GM12878 (cell line): ENCODE data around the gene CNNM3. TPM values are rescaled to one million over a fixed set of nuclear protein-coding genes. Genes with fewer than 3 reads are reported as not detected.
A peak's percentile ranks its signal among the peaks of the same experiment; 100 is the strongest.

Source experiments
- ATAC-seq: fragments of 200-7000 bp; cut with Tn5 transposase; 3 replicates; pipeline ENCODE4 v1.9.1; 2020; ENCODE audit warnings: mild to moderate bottlenecking, moderate library complexity
- BruUV-seq: library from RNA; stranded (reverse); fragments of 400-500 nt; replicated peaks from 2 replicates; lab custom pipeline; 2021; lab: Mats Ljungman, UMichigan
- CTCF ChIA-PET: fragments of 300-600 bp; sonication (Branson Sonifier 250); formaldehyde crosslinking; extraction: SDS; loops from one replicate; lab custom pipeline; 2021; ENCODE audit warnings: inconsistent platforms; lab: Yijun Ruan, JAX
- POLR2A ChIA-PET: fragments of 350-600 bp; formaldehyde crosslinking; extraction: SDS; loops from one replicate; lab custom pipeline; 2021; ENCODE audit warnings: inconsistent platforms; lab: Charles Lee
- RAD21 ChIA-PET: fragments of 300-600 bp; sonication (Branson Sonifier 250); formaldehyde crosslinking; loops from one replicate; lab custom pipeline; 2023; ENCODE audit warnings: antibody characterized with exemption; ENCODE audit not compliant: unreplicated experiment; lab: Charles Lee
- SMC1A ChIA-PET: fragments of 300-600 bp; sonication (Branson Sonifier 250); formaldehyde crosslinking; loops from one replicate; lab custom pipeline; 2023; ENCODE audit not compliant: unreplicated experiment, uncharacterized antibody; lab: Charles Lee
- DNase-seq: peaks from one replicate; pipeline ENCODE4 v3.0.0-alpha.2; 2011; ENCODE audit warnings: low read depth, low spot score
- FAIRE-seq: peaks from 3 replicates; lab custom pipeline; 2011; peaks lifted over from hg19 to GRCh38; lab: Jason Lieb, UNC
- H2AFZ ChIP-seq: 2 replicates; pipeline ENCODE4 v1.6.0; 2011; ENCODE audit warnings: low read depth, low read length, control low read depth; ENCODE audit not compliant: control insufficient read depth
- H3K27ac ChIP-seq: 2 replicates; pipeline ENCODE4 v1.5.1; 2011; ENCODE audit warnings: control low read depth; ENCODE audit not compliant: control insufficient read depth, insufficient read depth
- H3K27me3 ChIP-seq, 2 experiments: replicated peaks in 1 of 2; 2 replicates each; pipeline versions ENCODE4 v1.6.0 to v1.6.1; 2011; ENCODE audit warnings: low read length in 1 of 2; ENCODE audit not compliant: control insufficient read depth in 2 of 2, insufficient read depth in 2 of 2
- H3K36me3 ChIP-seq, 2 experiments: 2 replicates each; pipeline ENCODE4 v1.5.1; 2011; ENCODE audit warnings: low read length in 1 of 2; ENCODE audit not compliant: control insufficient read depth in 2 of 2, insufficient read depth in 2 of 2
- H3K4me1 ChIP-seq: 2 replicates; pipeline ENCODE4 v1.6.1; 2011; ENCODE audit warnings: mild to moderate bottlenecking, low read length, moderate library complexity, mixed read lengths; ENCODE audit not compliant: control insufficient read depth, insufficient read depth
- H3K4me2 ChIP-seq: 2 replicates; pipeline ENCODE4 v1.6.0; 2011; ENCODE audit warnings: control low read depth; ENCODE audit not compliant: control insufficient read depth, insufficient read depth
- H3K4me3 ChIP-seq: fragments of 200-600 bp; sonication (generic); 2 replicates; pipeline ENCODE4 v1.5.1; 2016
- H3K79me2 ChIP-seq: 2 replicates; pipeline ENCODE4 v1.6.0; 2011; ENCODE audit warnings: low read length; ENCODE audit not compliant: control insufficient read depth, insufficient read depth
- H3K9ac ChIP-seq: 2 replicates; pipeline ENCODE4 v1.8.0; 2011; ENCODE audit warnings: low read length, control low read depth, mixed read lengths; ENCODE audit not compliant: control insufficient read depth, insufficient read depth
- H3K9me3 ChIP-seq: replicated peaks from 3 replicates; pipeline ENCODE4 v1.5.1; 2011; ENCODE audit warnings: mild to moderate bottlenecking, low read length; ENCODE audit not compliant: control insufficient read depth, insufficient read depth
- H4K20me1 ChIP-seq: 2 replicates; pipeline ENCODE4 v1.6.0; 2011; ENCODE audit not compliant: control insufficient read depth, insufficient read depth
- IRF3 ChIP-seq: fragments of 450-650 bp; IDR thresholded peaks from 2 replicates; pipeline ENCODE4 v1.6.1; 2014; ENCODE audit warnings: mild to moderate bottlenecking
- IRF5 ChIP-seq: fragments of 450-650 bp; IDR thresholded peaks from 2 replicates; pipeline ENCODE4 v1.6.1; 2017; ENCODE audit warnings: borderline replicate concordance
- MXI1 ChIP-seq: fragments of 150-350 bp; IDR thresholded peaks from 2 replicates; pipeline ENCODE4 v1.6.1; 2011; ENCODE audit warnings: low read depth, mild to moderate bottlenecking, inconsistent platforms, low read length, improper control_type of control experiment
- USF1 ChIP-seq: IDR thresholded peaks from 2 replicates; pipeline ENCODE4 v1.6.1; 2011; ENCODE audit warnings: borderline replicate concordance, low read depth, mild to moderate bottlenecking, moderate library complexity, mixed read lengths, low read length; ENCODE audit not compliant: insufficient read depth; ENCODE audit errors: extremely low read length
- ZNF274 ChIP-seq: IDR thresholded peaks from one replicate; pipeline ENCODE4 v1.8.0; 2011; ENCODE audit not compliant: insufficient read length, insufficient read depth
- WGBS: methylation state at CpG from one replicate; pipeline ENCODE4 v1.1.6; 2016; ENCODE audit warnings: low lambda C conversion rate; ENCODE audit not compliant: insufficient replicate concordance, insufficient coverage; ENCODE audit errors: missing lambda C conversion rate; 5-methylcytosine and 5-hydroxymethylcytosine counted together
- in situ Hi-C: fragments of 300-500 bp; cut with MboI; formaldehyde crosslinking; loops from 9 replicates; pipeline ENCODE4 v1.14.3; 2018; ENCODE audit warnings: mixed read lengths
- intact Hi-C: fragments of 100-400 bp; cut with micrococcal nuclease; formaldehyde crosslinking; loops from one replicate; pipeline ENCODE4 v1.14.2; 2022; ENCODE audit not compliant: unreplicated experiment
- polyA plus RNA-seq, 11 experiments: library from polyadenylated mRNA; depleted of rRNA in 4 of 11; unstranded in 6 of 11; stranded (reverse) in 5 of 11; fragments of >200 nt; fragmentation: Nextera tagmentation in 4 of 11; fragmentation: Illumina TruSeq in 1 of 11; extraction: Ambion mirVana in 4 of 11; extraction: Trizol in 1 of 11; gene quantifications; 1 replicate in 1 of 11; 2 replicates in 10 of 11; pipeline versions ENCODE4 v1.2.1 to v1.2.3, GENCODE V29; 2011 to 2016; ENCODE audit warnings: inconsistent platforms in 2 of 11, missing spikeins in 2 of 11, low read depth in 1 of 11
- total RNA-seq, 4 experiments: library from RNA; depleted of rRNA in 3 of 4; stranded (reverse); fragments of >200 nt in 3 of 4; fragmentation: Illumina TruSeq in 1 of 4; extraction: Trizol in 1 of 4; gene quantifications; 2 replicates each; pipeline versions ENCODE4 v1.2.1 to v1.2.3, GENCODE V29; 2013 to 2021

CNNM3 gene
- total and polyA plus RNA-seq, 10 of the 15 experiments (the other 5 are each of a cell fraction or from before 2014, with no cell fraction given) = 0.72 to 14.3 (median 4.0) TPM

DNA sequence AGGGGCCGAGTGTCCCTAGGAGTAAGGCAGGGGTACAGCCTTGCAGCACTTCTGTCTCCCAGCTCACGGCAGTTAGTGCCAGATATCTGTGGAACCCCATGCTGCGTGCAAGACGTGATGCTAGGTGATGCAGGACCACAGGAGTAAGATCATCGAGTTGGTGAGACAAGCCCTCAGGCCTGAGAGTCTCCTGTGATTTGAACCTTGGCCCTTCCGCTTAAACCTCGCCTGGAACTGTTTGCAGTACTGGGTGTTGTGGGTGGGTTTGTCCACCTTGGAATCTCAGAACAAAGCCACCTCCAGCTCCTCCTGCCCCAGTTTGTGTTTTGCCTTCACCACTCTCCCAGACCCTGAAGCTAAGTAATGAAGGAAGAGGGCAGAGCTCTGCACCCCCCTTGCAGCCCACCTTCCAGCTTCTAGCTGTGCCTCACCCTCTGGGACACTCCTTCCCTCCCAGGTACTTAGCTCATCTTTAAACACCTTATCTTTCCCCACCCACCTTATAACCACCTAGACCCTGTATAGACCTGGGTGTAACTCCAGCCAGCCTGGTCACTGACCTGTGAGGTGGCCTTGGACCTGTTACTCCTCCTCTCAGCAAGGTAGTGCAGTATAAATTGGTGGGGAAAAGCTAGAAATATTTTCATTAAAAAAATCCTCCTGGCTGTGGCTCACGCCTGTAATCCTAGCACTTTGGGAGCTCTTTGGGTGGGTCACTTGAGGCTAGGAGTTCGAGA lies 48.8 kb upstream of the CNNM3 start:
- ChIA-PET RAD21 (interaction anchor here (0.6 to 2.1 kb wide), 8 partner anchors 21 to 500 kb away, joined by 3 to 12 read pairs (median 3); partner anchors contain the start of gene ANKRD39), CTCF (interaction anchor here (1.0 to 2.7 kb wide), 7 partner anchors 9 to 90 kb away, joined by 3 to 10 read pairs (median 4); partner anchors contain the start of gene ANKRD39), POLR2A (interaction anchor here (0.5 to 7.5 kb wide), 10 partner anchors 7 to 241 kb away, joined by 3 to 88 read pairs (median 4); no protein-coding TSS in a partner anchor), SMC1A (interaction anchor here (0.5 to 2.4 kb wide), 10 partner anchors 11 to 187 kb away, joined by 3 to 8 read pairs (median 4); no protein-coding TSS in a partner anchor)
- Histone ChIP-seq H3K79me2 (peaks cover 65% of the 10 kb centered on the region), H2AFZ (no peak overlapping the region), H3K27ac (peak overlapping the region; percentile 68), H4K20me1 (no peaks in the 10 kb centered on the region), H3K27me3 (no peaks in the 10 kb centered on the region), H3K4me2 (peak overlapping the region; percentile 76), H3K4me1 (peaks cover 39% of the 10 kb centered on the region), H3K9ac (peak overlapping the region; percentile 46; the same call in 1 of the 2 replicates), H3K9me3 (no peaks in the 10 kb centered on the region), H3K4me3 (peak overlapping the region; percentile 76), H3K36me3 (peaks cover 0 to 5% of the 10 kb centered on the region in 2 experiments; a peak in 1 of 4 replicates)
- ATAC-seq (no peak), FAIRE-seq (no peak), DNase-seq (no peak)
- TF ChIP-seq MXI1 = no peak
- TF ChIP-seq USF1 = no peak
- TF ChIP-seq ZNF274 = no peak
- no peak for TF ChIP-seq IRF3
- no peak for TF ChIP-seq IRF5
- in situ Hi-C loops (no loop called here), intact Hi-C loops (loop anchor here (10.0 kb wide), 1 partner anchor 233 kb away; the partner anchor contains the start of gene ARID5A)
- BruUV-seq = no TSS peak
- 64% methylated on average over 9 of the region's 9 CpGs for WGBS
